Neuronal stem cell (in vitro differentiated cells): ENCODE results near the gene HES7.

Experiments
- DNase-seq: peaks from one replicate; pipeline ENCODE4 v3.0.0-alpha.2; 2013; ENCODE audit warnings: low spot score
- H2AFZ ChIP-seq: one replicate; pipeline ENCODE4 v1.6.1; 2013; ENCODE audit warnings: mild to moderate bottlenecking, low read length, inconsistent platforms
- H2AK5ac ChIP-seq: 2 replicates; pipeline ENCODE4 v1.6.1; 2013; ENCODE audit warnings: low read depth, mild to moderate bottlenecking, inconsistent platforms, low read length, moderate library complexity, mixed read lengths
- H2BK120ac ChIP-seq: 2 replicates; pipeline ENCODE4 v1.6.1; 2013; ENCODE audit warnings: low read depth, mild to moderate bottlenecking, inconsistent platforms, low read length, moderate library complexity, mixed read lengths
- H2BK12ac ChIP-seq: one replicate; pipeline ENCODE4 v1.6.1; 2013; ENCODE audit warnings: low read length, inconsistent platforms
- H2BK15ac ChIP-seq: 2 replicates; pipeline ENCODE4 v1.6.1; 2013; ENCODE audit warnings: mild to moderate bottlenecking, low read length, inconsistent platforms, mixed read lengths
- H2BK5ac ChIP-seq: one replicate; pipeline ENCODE4 v1.6.1; 2013; ENCODE audit warnings: inconsistent platforms, mild to moderate bottlenecking, low read length, moderate library complexity
- H3K14ac ChIP-seq: one replicate; pipeline ENCODE4 v1.6.1; 2013; ENCODE audit warnings: low read length, inconsistent platforms
- H3K18ac ChIP-seq: 2 replicates; pipeline ENCODE4 v1.6.1; 2013; ENCODE audit warnings: low read length, inconsistent platforms
- H3K23ac ChIP-seq: 2 replicates; pipeline ENCODE4 v1.6.1; 2013; ENCODE audit warnings: low read depth, mild to moderate bottlenecking, mixed read lengths, low read length, inconsistent platforms; ENCODE audit not compliant: poor library complexity
- H3K27ac ChIP-seq: replicated peaks from 3 replicates; pipeline ENCODE4 v1.5.1; 2013; ENCODE audit warnings: low read length, inconsistent platforms
- H3K27me3 ChIP-seq, 3 experiments: 2 replicates each; pipeline ENCODE4 v1.6.1; 2013; ENCODE audit warnings: low read length in 3 of 3, mild to moderate bottlenecking in 2 of 3, inconsistent platforms in 1 of 3, low read depth in 1 of 3, mixed read lengths in 1 of 3, moderate library complexity in 1 of 3; ENCODE audit not compliant: control insufficient read depth in 3 of 3, insufficient read depth in 3 of 3
- H3K36me3 ChIP-seq, 2 donors: replicated peaks in 1 of 2; 2 replicates each; pipeline ENCODE4 v1.6.1; 2013; ENCODE audit warnings: low read length in 2 of 2; ENCODE audit not compliant: control insufficient read depth in 2 of 2, insufficient read depth in 2 of 2
- H3K4ac ChIP-seq: 2 replicates; pipeline ENCODE4 v1.6.1; 2013; ENCODE audit warnings: inconsistent platforms, mild to moderate bottlenecking, low read length, moderate library complexity
- H3K4me1 ChIP-seq, 2 donors: 1 replicate in 1 of 2; 2 replicates in 1 of 2; pipeline ENCODE4 v1.6.1; 2013; ENCODE audit warnings: low read length in 2 of 2, low read depth in 1 of 2; ENCODE audit not compliant: control insufficient read depth in 2 of 2, insufficient read depth in 1 of 2
- H3K4me2 ChIP-seq: one replicate; pipeline ENCODE4 v1.6.1; 2013; ENCODE audit warnings: mild to moderate bottlenecking, low read length, inconsistent platforms; ENCODE audit not compliant: insufficient read depth, poor library complexity, severe bottlenecking
- H3K4me3 ChIP-seq, 2 donors: 2 replicates each; pipeline ENCODE4 v1.5.1; 2013; ENCODE audit warnings: low read length in 2 of 2, mild to moderate bottlenecking in 2 of 2, inconsistent platforms in 1 of 2, moderate library complexity in 1 of 2
- H3K79me1 ChIP-seq: one replicate; pipeline ENCODE4 v1.6.1; 2013; ENCODE audit warnings: low read depth, mild to moderate bottlenecking, inconsistent platforms, low read length, moderate library complexity
- H3K9ac ChIP-seq: one replicate; pipeline ENCODE4 v1.6.1; 2013; ENCODE audit warnings: mild to moderate bottlenecking, low read depth, low read length, inconsistent platforms; ENCODE audit not compliant: poor library complexity
- H3K9me3 ChIP-seq, 2 donors: replicated peaks in 1 of 2; 2 replicates each; pipeline versions ENCODE3 to v1.6.1; 2013; ENCODE audit warnings: low read length in 2 of 2, mild to moderate bottlenecking in 2 of 2, inconsistent platforms in 1 of 2, low read depth in 1 of 2, mixed read lengths in 1 of 2, moderate library complexity in 1 of 2; ENCODE audit not compliant: control insufficient read depth in 2 of 2, insufficient read depth in 1 of 2
- H4K8ac ChIP-seq: one replicate; pipeline ENCODE4 v1.6.1; 2013; ENCODE audit warnings: low read depth, mild to moderate bottlenecking, inconsistent platforms, low read length, moderate library complexity
- H4K91ac ChIP-seq: one replicate; pipeline ENCODE4 v1.6.1; 2013; ENCODE audit warnings: low read length, low read depth, mild to moderate bottlenecking, inconsistent platforms; ENCODE audit not compliant: poor library complexity
- WGBS, 2 donors: extraction: QIAGEN DNeasy Blood & Tissue Kit; methylation state at CpG; one replicate each; pipeline ENCODE4 v1.1.7; 2013; ENCODE audit warnings: missing lambda C conversion rate in 2 of 2, mixed read lengths in 1 of 2; ENCODE audit not compliant: insufficient read length in 2 of 2, insufficient replicate concordance in 1 of 2; ENCODE audit errors: extremely low coverage in 2 of 2; 5-methylcytosine and 5-hydroxymethylcytosine counted together

HES7 gene

DNA sequence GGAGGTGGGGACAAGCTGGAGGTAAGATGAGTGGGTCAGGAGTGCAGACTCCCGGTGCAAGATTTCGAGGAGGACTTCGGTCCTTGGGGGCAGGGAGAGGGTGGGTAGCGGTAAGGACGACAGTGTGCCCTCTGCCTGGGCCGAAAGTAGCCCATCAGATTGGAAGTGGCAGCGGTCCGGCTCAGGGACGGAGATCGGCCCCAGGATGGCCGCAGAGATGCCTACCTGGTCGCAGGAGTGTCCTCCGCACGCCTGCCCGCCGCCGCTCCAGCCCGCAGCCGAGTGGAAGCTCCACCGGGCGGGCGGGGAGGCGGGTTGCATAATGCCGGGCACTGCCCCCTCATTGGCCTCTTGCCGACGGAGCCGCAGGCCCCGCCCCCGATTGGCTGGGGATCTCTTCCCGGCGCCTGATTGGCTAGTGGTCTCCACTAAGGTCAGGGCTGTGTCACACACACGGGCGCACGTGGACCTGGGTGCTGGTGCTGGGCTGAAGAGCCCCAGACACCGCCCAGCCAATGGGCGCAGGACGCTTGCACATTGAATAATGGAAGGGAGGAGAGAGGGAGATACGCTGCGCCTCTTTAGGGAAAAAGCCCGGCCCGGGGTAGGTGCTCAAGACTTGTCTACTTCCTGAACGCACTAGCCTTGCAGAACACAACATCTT, 28.3 kb upstream of the HES7 start, which contains the start of gene PER1:
PER1 (minus strand) TSS at position 293 of the 664 bp plus-strand sequence. CDS start 1,698 bp downstream, outside the sequence.
- peak within 1 kb of the TSS; percentile 100 for H3K4me2 ChIP-seq
- H3K27ac ChIP-seq: peak within 1 kb of the TSS; percentile 58
- H3K23ac ChIP-seq: peak within 1 kb of the TSS; percentile 77
- H2BK15ac ChIP-seq: peak within 1 kb of the TSS; percentile 95
- no CpG with 5 or more reads among the region's 42 CpGs for WGBS, 2 donors
- no peaks in the 10 kb centered on the region for H3K9me3 ChIP-seq
- peak within 1 kb of the TSS; percentile 21 for H2BK120ac ChIP-seq
- DNase-seq: peak; percentile 80
- peak within 1 kb of the TSS; percentile 43 for H2AK5ac ChIP-seq
- no peak within 1 kb of the TSS for H2BK12ac ChIP-seq
- no peak within 1 kb of the TSS for H4K91ac ChIP-seq
- peak within 1 kb of the TSS; percentile 54 to 88 for H3K4me3 ChIP-seq
- H3K4ac ChIP-seq: no peak within 1 kb of the TSS
- no peak within 1 kb of the TSS for H4K8ac ChIP-seq
- peaks cover 12% of the 10 kb centered on the region for H3K79me1 ChIP-seq
- H3K36me3 ChIP-seq: peaks cover 25 to 28% of the 10 kb centered on the region in 2 donors
- H3K18ac ChIP-seq: peak within 1 kb of the TSS; percentile 94
- peak within 1 kb of the TSS; percentile 99 for H3K9ac ChIP-seq
- peaks cover 31 to 39% of the 10 kb centered on the region in 2 donors for H3K4me1 ChIP-seq
- peak within 1 kb of the TSS; percentile 80 for H2AFZ ChIP-seq
- H3K27me3 ChIP-seq: no peaks in the 10 kb centered on the region
- peak within 1 kb of the TSS; percentile 90 for H2BK5ac ChIP-seq
- H3K14ac ChIP-seq: peak within 1 kb of the TSS; percentile 91

DNA sequence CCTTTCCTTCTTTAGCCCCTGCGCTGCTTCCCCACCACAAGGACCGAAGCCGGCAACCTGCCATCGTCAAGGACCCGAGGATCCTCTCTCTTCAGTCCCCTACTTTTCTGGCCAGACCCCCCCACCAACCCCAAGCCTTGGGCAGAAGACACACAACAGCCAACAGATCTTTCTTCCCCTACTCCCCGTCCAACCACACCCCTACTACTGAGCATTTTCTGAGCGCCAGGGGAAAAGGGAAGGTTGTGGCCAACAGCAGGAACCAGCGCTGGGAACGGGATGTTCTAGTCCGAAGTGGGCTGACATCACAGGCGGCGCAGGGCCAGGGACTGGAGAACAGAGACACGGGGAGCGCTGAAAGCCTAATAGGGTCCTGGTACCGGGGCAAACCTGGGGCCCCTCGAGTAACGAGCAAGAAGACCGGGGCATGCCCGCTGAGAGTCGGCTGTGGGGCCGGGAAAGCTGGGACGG, 27.8 kb upstream of the HES7 start:
- no peak for DNase-seq
- H3K27ac ChIP-seq: peak overlapping the region; percentile 58

DNA sequence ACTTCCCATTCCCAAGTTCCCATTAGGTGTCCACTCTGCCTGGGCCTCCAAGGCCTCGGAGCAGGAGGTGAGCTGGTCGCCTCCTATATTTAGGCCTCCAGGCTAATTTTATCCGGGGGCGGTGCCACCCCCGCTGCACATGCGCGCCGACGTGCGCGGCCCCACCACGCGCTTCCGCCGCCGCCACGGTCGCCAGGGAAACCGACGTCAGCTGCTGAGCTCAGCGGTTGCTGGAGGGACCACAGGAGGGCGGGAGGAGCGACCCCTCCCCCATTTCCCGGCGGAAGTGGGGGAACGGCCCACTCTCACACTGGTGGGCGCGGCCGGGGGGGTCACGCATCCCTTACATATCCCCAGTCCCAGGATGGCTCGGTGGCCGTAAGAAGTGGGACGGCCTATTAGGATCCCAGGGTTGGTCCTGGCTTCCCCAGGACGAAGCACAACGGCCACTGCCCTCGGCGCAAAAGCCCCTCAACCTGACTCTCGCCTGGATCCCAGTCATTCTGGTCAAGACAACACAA, 27.3 kb upstream of the HES7 start:
- H3K9ac ChIP-seq: peak overlapping the region; percentile 99
- peaks cover 12% of the 10 kb centered on the region for H3K79me1 ChIP-seq
- no CpG with 5 or more reads among the region's 38 CpGs for WGBS, 2 donors
- peak overlapping the region; percentile 58 for H3K27ac ChIP-seq
- no peak overlapping the region for H2BK120ac ChIP-seq
- H3K27me3 ChIP-seq: no peaks in the 10 kb centered on the region
- no peak overlapping the region for H4K8ac ChIP-seq
- no peak for DNase-seq
- H3K14ac ChIP-seq: no peak overlapping the region
- H3K23ac ChIP-seq: no peak overlapping the region
- H2AK5ac ChIP-seq: peak overlapping the region; percentile 78
- peaks cover 31 to 34% of the 10 kb centered on the region in 2 donors for H3K4me1 ChIP-seq
- H2BK15ac ChIP-seq: peak overlapping the region; percentile 95
- H3K18ac ChIP-seq: peak overlapping the region; percentile 94
- H2BK5ac ChIP-seq: peak overlapping the region; percentile 90
- H4K91ac ChIP-seq: no peak overlapping the region
- H3K4ac ChIP-seq: no peak overlapping the region
- peak overlapping the region; percentile 100 for H3K4me2 ChIP-seq
- H3K36me3 ChIP-seq: peaks cover 34 to 39% of the 10 kb centered on the region in 2 donors
- peak overlapping the region; percentile 80 for H2AFZ ChIP-seq
- H3K9me3 ChIP-seq: no peaks in the 10 kb centered on the region
- peak overlapping the region; percentile 54 to 88 for H3K4me3 ChIP-seq
- H2BK12ac ChIP-seq: no peak overlapping the region

More for the DNA sequence above, 27.8 kb upstream of the HES7 start:
- peak overlapping the region; percentile 95 for H2BK15ac ChIP-seq
- no peaks in the 10 kb centered on the region for H3K9me3 ChIP-seq
- peak overlapping the region; percentile 54 to 88 for H3K4me3 ChIP-seq
- H2BK5ac ChIP-seq: peak overlapping the region; percentile 90
- H3K18ac ChIP-seq: peak overlapping the region; percentile 94
- peak overlapping the region; percentile 80 for H2AFZ ChIP-seq
- peaks cover 29 to 34% of the 10 kb centered on the region in 2 donors for H3K36me3 ChIP-seq
- peak overlapping the region; percentile 91 for H3K14ac ChIP-seq
- no peaks in the 10 kb centered on the region for H3K27me3 ChIP-seq
- no peak overlapping the region for H3K4ac ChIP-seq
- peak overlapping the region; percentile 21 for H2BK120ac ChIP-seq
- H3K4me2 ChIP-seq: peak overlapping the region; percentile 100
- H4K8ac ChIP-seq: no peak overlapping the region
- H2BK12ac ChIP-seq: no peak overlapping the region
- peak overlapping the region; percentile 11 for H2AK5ac ChIP-seq
- peak overlapping the region; percentile 77 for H3K23ac ChIP-seq
- peaks cover 31 to 34% of the 10 kb centered on the region in 2 donors for H3K4me1 ChIP-seq
- peak overlapping the region; percentile 99 for H3K9ac ChIP-seq
- H4K91ac ChIP-seq: no peak overlapping the region
- no CpG with 5 or more reads among the region's 22 CpGs for WGBS, 2 donors
- H3K79me1 ChIP-seq: peaks cover 12% of the 10 kb centered on the region
